Psoas muscle (tissue), 8 donors: ENCODE measurements around the gene TULP4. TPM values are rescaled to one million over a fixed set of nuclear protein-coding genes. Genes with fewer than 3 reads are reported as not detected.

Experiments used
- ATAC-seq, 4 donors: fragments of 200-7000 bp; cut with Tn5 transposase; one replicate each; pipeline ENCODE4 v1.9.1; 2020; ENCODE audit warnings: moderate library complexity in 3 of 4, mild to moderate bottlenecking in 2 of 4
- DNase-seq, 2 donors: peaks; one replicate each; pipeline ENCODE4 v3.0.0-alpha.2; 2020
- H3K27ac ChIP-seq: fragments of 200-600 bp; one replicate; pipeline ENCODE4 v1.8.0; 2022
- H3K27me3 ChIP-seq, 3 donors: fragments of 200-600 bp in 1 of 3; one replicate each; pipeline versions ENCODE4 v1.6.1 to v1.8.0; 2013 to 2022; ENCODE audit warnings: low read length in 2 of 3, mild to moderate bottlenecking in 2 of 3, moderate library complexity in 1 of 3; ENCODE audit not compliant: insufficient read depth in 3 of 3
- H3K36me3 ChIP-seq, 2 donors: fragments of 200-600 bp in 1 of 2; one replicate each; pipeline versions ENCODE4 v1.6.1 to v1.8.0; 2013 to 2022; ENCODE audit warnings: low read depth in 1 of 2, mild to moderate bottlenecking in 1 of 2, moderate library complexity in 1 of 2; ENCODE audit not compliant: insufficient read depth in 1 of 2
- H3K4me1 ChIP-seq: fragments of 200-600 bp; one replicate; pipeline ENCODE4 v1.8.0; 2022
- H3K4me3 ChIP-seq: fragments of 200-600 bp; one replicate; pipeline ENCODE4 v1.8.0; 2022; ENCODE audit warnings: mild to moderate bottlenecking
- H3K9me3 ChIP-seq: fragments of 200-600 bp; one replicate; pipeline ENCODE4 v1.8.0; 2022
- CTCF ChIP-seq: fragments of 200-600 bp; IDR thresholded peaks from one replicate; pipeline ENCODE4 v1.8.0; 2022; ENCODE audit warnings: antibody characterized with exemption
- WGBS, 3 donors: extraction: QIAGEN DNeasy Blood & Tissue Kit; methylation state at CpG; one replicate each; pipeline versions ENCODE4 v1.1.6 to v1.1.7; 2013; 5-methylcytosine and 5-hydroxymethylcytosine counted together
- intact Hi-C, 2 donors: fragments of 100-400 bp; cut with DNase I; formaldehyde crosslinking; loops; one replicate each; pipeline versions ENCODE4 v1.11.0 to v1.14.2; 2022
- polyA plus RNA-seq, 3 donors: library from polyadenylated mRNA; stranded (reverse); fragments of 200-250 nt; gene quantifications; one replicate each; pipeline ENCODE4 v1.2.3, GENCODE V29; 2013
- total RNA-seq, 4 donors: library from RNA; stranded (reverse); fragmentation: NEBNext Ultra II Directional in 2 of 4; extraction: Animal tissue kit (Norgen Biotek cat#: 25700) in 2 of 4; gene quantifications; one replicate each; pipeline versions ENCODE4 v1.2.1 to v1.2.4, GENCODE V29; 2021 to 2023
- donor health status: healthy with polysubstance abuse.
- donor health status: DM: no; HTN: no; CAD: no; lungs with moderate emphysema.
- donor health status: Bipolar disorder and iron deficiency.
- donor health status: healthy.
- donor health status: DM: yes; HTN: yes; CAD: no.
- donor health status: DM: no; HTN: no; CAD: no.
- donor health status: DM: no; HTN: no; CAD: no.
- donor health status: DM: yes; HTN: yes; CAD: no.

Gene TULP4
- total and polyA plus RNA-seq, 7 donors, result 2.2 to 103 (median 63.2) TPM

GRCh38 chr6:158560836-158561320, 248.6 kb downstream of the TULP4 start:
- no peak for DNase-seq
- peak in 2 of 4 donors; percentile 38 to 47 for ATAC-seq
- Histone ChIP-seq H3K27me3 (no peaks in the 10 kb centered on the region), H3K27ac (peak overlapping the region; percentile 85), H3K4me3 (peak overlapping the region; percentile 95), H3K4me1 (peaks cover 19% of the 10 kb centered on the region), H3K36me3 (no peaks in the 10 kb centered on the region), H3K9me3 (no peaks in the 10 kb centered on the region)
- intact Hi-C loops, result no loop called here
- 7 to 9% (median 8%) methylated on average over 19 of the region's 19 CpGs for WGBS, 3 donors
- TF ChIP-seq CTCF, result no peak

Other genes with a start within 250 kb of the TULP4 start
- 10 to 100 TPM in 1 of 4 donors, 1 to 10 TPM in 3; 6.4 to 11.0 (median 8.1) TPM for gene SERAC1, start 144.2 kb upstream of the TULP4 start, total RNA-seq
- gene SERAC1, start 144.2 kb upstream of the TULP4 start, polyA plus RNA-seq, result 1 to 10 TPM; 3.9 to 6.5 (median 5.3) TPM
- 10 to 100 TPM; 22.4 to 36.4 (median 29.0) TPM for gene GTF2H5, start 144.1 kb upstream of the TULP4 start, total RNA-seq
- gene GTF2H5, start 144.1 kb upstream of the TULP4 start, polyA plus RNA-seq, result 1 to 10 TPM; 7.1 to 7.7 (median 7.6) TPM
- 10 to 100 TPM in 3 of 4 donors, 1 to 10 TPM in 1; 7.8 to 12.9 (median 11.5) TPM for gene TMEM181, start 247.6 kb downstream of the TULP4 start, total RNA-seq
- gene TMEM181, start 247.6 kb downstream of the TULP4 start, polyA plus RNA-seq, result 10 to 100 TPM in 2 of 3 donors, 1 to 10 TPM in 1; 6.8 to 16.2 (median 13.2) TPM